Activated T-cell treated with anti-CD3 and anti-CD28 coated beads, Interleukin-2, amount 50 U/mL, for 24 hours (primary cell): ENCODE results near the gene PITHD1.
"Not testable (repeated sequence)": the region's sequence is repeated elsewhere in the genome, so short reads cannot be mapped to it uniquely, and the experiment has no call there.

Experiments used
- DNase-seq: peaks from one replicate; pipeline ENCODE4 v3.0.0-alpha.2; 2020
- H3K27ac Mint-ChIP-seq: 2 replicates; pipeline ENCODE4 v1.8.0; 2020; ENCODE audit warnings: mild to moderate bottlenecking, mixed read lengths
- H3K27me3 Mint-ChIP-seq: 2 replicates; pipeline ENCODE4 v1.8.0; 2020; ENCODE audit warnings: mixed read lengths
- H3K36me3 Mint-ChIP-seq: 2 replicates; pipeline ENCODE4 v1.8.0; 2020; ENCODE audit warnings: low read depth, mixed read lengths
- H3K4me1 Mint-ChIP-seq: 2 replicates; pipeline ENCODE4 v1.8.0; 2020; ENCODE audit warnings: low read depth, mixed read lengths
- H3K4me3 Mint-ChIP-seq: 2 replicates; pipeline ENCODE4 v1.8.0; 2020; ENCODE audit warnings: mild to moderate bottlenecking, moderate library complexity, mixed read lengths
- H3K9me3 Mint-ChIP-seq: 2 replicates; pipeline ENCODE4 v1.8.0; 2020; ENCODE audit warnings: mixed read lengths

Gene PITHD1

GRCh38 chr1:23799570-23800399 lies 21.6 kb downstream of the PITHD1 start:
- Mint-ChIP-seq H3K4me3 (peak overlapping the region; percentile 98), H3K27me3 (no peaks in the 10 kb centered on the region), H3K4me1 (peaks cover 21% of the 10 kb centered on the region), H3K36me3 (peaks cover 52% of the 10 kb centered on the region), H3K27ac (peak overlapping the region; percentile 94), H3K9me3 (no peaks in the 10 kb centered on the region)
- peak; percentile 55 for DNase-seq

- Mint-ChIP-seq H3K4me1 (peaks cover 21% of the 10 kb centered on the region), H3K36me3 (peaks cover 44% of the 10 kb centered on the region), H3K4me3 (peak within 1 kb of the TSS; percentile 98), H3K27me3 (no peaks in the 10 kb centered on the region), H3K27ac (peak within 1 kb of the TSS; percentile 94), H3K9me3 (no peaks in the 10 kb centered on the region)
- DNase-seq, result peak; percentile 98
These were observed 22.5 kb downstream of the PITHD1 start, which contains the start of gene GALE for GRCh38 chr1:23800400-23801337. TSS of gene GALE (minus strand) at chr1:23800754. CDS start at chr1:23799007, 1,747 bp downstream.

GRCh38 chr1:23801338-23801748 lies 23.1 kb downstream of the PITHD1 start:
- Mint-ChIP-seq H3K27me3 (no peaks in the 10 kb centered on the region), H3K9me3 (no peaks in the 10 kb centered on the region), H3K36me3 (peaks cover 39% of the 10 kb centered on the region), H3K4me3 (peak overlapping the region; percentile 98), H3K27ac (peak overlapping the region; percentile 94), H3K4me1 (peaks cover 21% of the 10 kb centered on the region)
- DNase-seq, result peak; percentile 32

GRCh38 chr1:23801876-23802275 lies 23.7 kb downstream of the PITHD1 start:
- H3K27me3 Mint-ChIP-seq, result no peaks in the 10 kb centered on the region

GRCh38 chr1:23802809-23803342 lies 24.7 kb downstream of the PITHD1 start:
- not testable (repeated sequence) for H3K27me3 Mint-ChIP-seq, DNase-seq, H3K4me3 Mint-ChIP-seq, H3K9me3 Mint-ChIP-seq
- H3K27ac Mint-ChIP-seq, result peak overlapping the region; percentile 67
- peaks cover 26% of the 10 kb centered on the region for H3K36me3 Mint-ChIP-seq
- peaks cover 21% of the 10 kb centered on the region for H3K4me1 Mint-ChIP-seq

More at GRCh38 chr1:23801876-23802275, 23.7 kb downstream of the PITHD1 start:
- Mint-ChIP-seq H3K36me3 (peaks cover 34% of the 10 kb centered on the region), H3K4me1 (peaks cover 21% of the 10 kb centered on the region), H3K9me3 (no peaks in the 10 kb centered on the region), H3K27ac (peak overlapping the region; percentile 51), H3K4me3 (peak overlapping the region; percentile 98)
- no peak for DNase-seq

GRCh38 chr1:23803674-23804073 lies 25.5 kb downstream of the PITHD1 start:
- H3K4me1 Mint-ChIP-seq, result peaks cover 21% of the 10 kb centered on the region
- peak overlapping the region; percentile 61 for H3K27ac Mint-ChIP-seq
- DNase-seq, result no peak
- H3K9me3 Mint-ChIP-seq, result no peaks in the 10 kb centered on the region
- H3K27me3 Mint-ChIP-seq, result no peaks in the 10 kb centered on the region
- H3K36me3 Mint-ChIP-seq, result peaks cover 20% of the 10 kb centered on the region
- no peak overlapping the region for H3K4me3 Mint-ChIP-seq

GRCh38 chr1:23804183-23804835 lies 26.1 kb downstream of the PITHD1 start:
- Mint-ChIP-seq H3K4me3 (no peak overlapping the region), H3K9me3 (no peaks in the 10 kb centered on the region), H3K4me1 (peaks cover 16% of the 10 kb centered on the region), H3K36me3 (peaks cover 14% of the 10 kb centered on the region), H3K27ac (peak overlapping the region; percentile 61), H3K27me3 (no peaks in the 10 kb centered on the region)
- no peak for DNase-seq

GRCh38 chr1:23805025-23805424 lies 26.8 kb downstream of the PITHD1 start:
- H3K36me3 Mint-ChIP-seq, result peaks cover 8% of the 10 kb centered on the region
- peaks cover 14% of the 10 kb centered on the region for H3K4me1 Mint-ChIP-seq
- DNase-seq, result no peak
- no peaks in the 10 kb centered on the region for H3K9me3 Mint-ChIP-seq
- H3K4me3 Mint-ChIP-seq, result no peak overlapping the region
- H3K27ac Mint-ChIP-seq, result peak overlapping the region; percentile 19
- no peaks in the 10 kb centered on the region for H3K27me3 Mint-ChIP-seq

- no peak overlapping the region for H3K4me3 Mint-ChIP-seq
- peaks cover 15% of the 10 kb centered on the region for H3K4me1 Mint-ChIP-seq
- peaks cover 4% of the 10 kb centered on the region for H3K36me3 Mint-ChIP-seq
- no peaks in the 10 kb centered on the region for H3K9me3 Mint-ChIP-seq
- no peaks in the 10 kb centered on the region for H3K27me3 Mint-ChIP-seq
- DNase-seq, result no peak
- peak overlapping the region; percentile 26 for H3K27ac Mint-ChIP-seq
These were observed 28.1 kb downstream of the PITHD1 start for GRCh38 chr1:23806280-23806679.

- H3K4me3 Mint-ChIP-seq, result no peak overlapping the region
- H3K36me3 Mint-ChIP-seq, result peaks cover 13% of the 10 kb centered on the region
- peak overlapping the region; percentile 60 for H3K27ac Mint-ChIP-seq
- H3K9me3 Mint-ChIP-seq, result no peaks in the 10 kb centered on the region
- no peaks in the 10 kb centered on the region for H3K27me3 Mint-ChIP-seq
- DNase-seq, result no peak
- peaks cover 7% of the 10 kb centered on the region for H3K4me1 Mint-ChIP-seq
These were observed 29.2 kb downstream of the PITHD1 start for GRCh38 chr1:23807453-23807852.

- H3K36me3 Mint-ChIP-seq, result peaks cover 31% of the 10 kb centered on the region
- H3K27ac Mint-ChIP-seq, result no peak overlapping the region
- peaks cover 7% of the 10 kb centered on the region for H3K4me1 Mint-ChIP-seq
- no peak overlapping the region for H3K4me3 Mint-ChIP-seq
- no peaks in the 10 kb centered on the region for H3K27me3 Mint-ChIP-seq
- peak; percentile 86 for DNase-seq
- H3K9me3 Mint-ChIP-seq, result no peaks in the 10 kb centered on the region
These were observed 31.5 kb downstream of the PITHD1 start for GRCh38 chr1:23809751-23810171.

- H3K27ac Mint-ChIP-seq, result no peak overlapping the region
- peak; percentile 69 for DNase-seq
These were observed 32.8 kb downstream of the PITHD1 start for GRCh38 chr1:23810818-23811540.

GRCh38 chr1:23814016-23814415 lies 35.8 kb downstream of the PITHD1 start:
- peaks cover 61% of the 10 kb centered on the region for H3K36me3 Mint-ChIP-seq
- H3K4me1 Mint-ChIP-seq, result peaks cover 11% of the 10 kb centered on the region
- no peak overlapping the region for H3K27ac Mint-ChIP-seq
- DNase-seq, result no peak
- H3K9me3 Mint-ChIP-seq, result no peaks in the 10 kb centered on the region
- H3K27me3 Mint-ChIP-seq, result no peaks in the 10 kb centered on the region
- no peak overlapping the region for H3K4me3 Mint-ChIP-seq

More at GRCh38 chr1:23810818-23811540, 32.8 kb downstream of the PITHD1 start:
- H3K9me3 Mint-ChIP-seq, result no peaks in the 10 kb centered on the region
- H3K36me3 Mint-ChIP-seq, result peaks cover 38% of the 10 kb centered on the region
- no peak overlapping the region for H3K4me3 Mint-ChIP-seq
- H3K4me1 Mint-ChIP-seq, result peaks cover 7% of the 10 kb centered on the region
- no peaks in the 10 kb centered on the region for H3K27me3 Mint-ChIP-seq
